ENCODE measurements around the gene USP36. TPM values are rescaled to one million over a fixed set of nuclear protein-coding genes. Genes with fewer than 3 reads are reported as not detected.

Gene USP36
- total and polyA plus RNA-seq, 9 of the 15 experiments (the other 6 are each of a cell fraction or from before 2014, with no cell fraction given) = 6.4 to 72.8 (median 22.5) TPM

DNA sequence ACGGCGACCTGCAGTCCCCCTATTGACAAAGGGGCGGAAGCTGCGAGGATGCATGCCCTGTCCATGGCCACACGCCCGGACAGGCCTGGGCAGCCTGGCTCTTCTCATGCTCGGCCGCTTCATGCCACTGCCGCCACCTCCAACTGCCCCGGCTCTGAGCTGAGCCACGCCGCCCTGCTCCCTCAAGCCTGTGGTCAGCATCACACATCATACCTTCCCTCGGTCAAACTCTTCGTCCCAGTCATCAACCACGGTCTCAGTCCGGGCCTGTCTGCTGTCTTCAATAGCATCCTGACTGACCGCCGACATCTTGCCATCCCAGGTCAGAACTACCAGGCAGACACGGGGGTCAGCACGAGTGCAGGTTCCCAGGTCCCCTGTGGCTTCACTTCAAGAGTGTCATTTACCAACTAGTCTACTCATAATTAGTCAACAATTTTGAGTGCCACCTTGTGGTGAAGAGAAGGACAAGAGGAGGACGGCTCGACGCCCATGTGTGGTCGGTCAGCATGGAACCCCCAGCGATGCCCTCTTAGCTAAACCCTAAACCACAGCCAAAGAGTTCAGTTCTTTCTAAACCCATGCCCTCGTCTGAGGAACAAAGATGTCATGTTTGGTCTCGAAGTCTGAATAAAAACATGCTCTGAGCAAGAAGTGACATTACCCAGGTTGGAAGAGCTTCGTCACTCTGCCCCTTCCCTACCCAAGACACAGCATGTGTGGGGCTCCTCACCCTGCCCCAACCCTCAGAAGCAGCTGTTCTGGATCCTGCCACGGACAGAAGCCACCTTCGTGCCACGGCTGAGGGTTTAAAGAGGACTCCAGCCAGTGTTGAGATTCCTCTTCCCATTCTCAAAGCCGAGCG, 41.7 kb downstream of the USP36 start (continued):
- TF ChIP-seq, protein P1, sequence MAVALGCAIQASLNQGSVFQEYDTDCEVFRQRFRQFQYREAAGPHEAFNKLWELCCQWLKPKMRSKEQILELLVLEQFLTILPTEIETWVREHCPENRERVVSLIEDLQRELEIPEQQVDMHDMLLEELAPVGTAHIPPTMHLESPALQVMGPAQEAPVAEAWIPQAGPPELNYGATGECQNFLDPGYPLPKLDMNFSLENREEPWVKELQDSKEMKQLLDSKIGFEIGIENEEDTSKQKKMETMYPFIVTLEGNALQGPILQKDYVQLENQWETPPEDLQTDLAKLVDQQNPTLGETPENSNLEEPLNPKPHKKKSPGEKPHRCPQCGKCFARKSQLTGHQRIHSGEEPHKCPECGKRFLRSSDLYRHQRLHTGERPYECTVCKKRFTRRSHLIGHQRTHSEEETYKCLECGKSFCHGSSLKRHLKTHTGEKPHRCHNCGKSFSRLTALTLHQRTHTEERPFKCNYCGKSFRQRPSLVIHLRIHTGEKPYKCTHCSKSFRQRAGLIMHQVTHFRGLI (CRISPR knock-in tag; IDR thresholded peaks at IDR 0.05) = no peak
- TF ChIP-seq GABPB1 (CRISPR knock-in tag; IDR thresholded peaks at IDR 0.05) (no peak), ELF4 (CRISPR knock-in tag; IDR thresholded peaks at IDR 0.05) (no peak), ATF1 (CRISPR knock-in tag; IDR thresholded peaks at IDR 0.05) (no peak), ATF1 (tag; IDR thresholded peaks at IDR 0.05) (no peak), SMC3 (conservative IDR thresholded peaks at IDR 0.05; ENCODE audit: insufficient read depth, low read depth, low read length) (0 out of 2 replicates have a peak, but pooled peaks have one; percentile 29), ETS2 (tag; IDR thresholded peaks at IDR 0.05; ENCODE audit: borderline replicate concordance, poor library complexity, severe bottlenecking) (no peak), FOS (IDR thresholded peaks at IDR 0.05; ENCODE audit: extremely low read depth, insufficient read length) (no peak), RBM34 (IDR thresholded peaks at IDR 0.05; ENCODE audit: borderline replicate concordance, insufficient read depth, low read length) (no peak)
- TF ChIP-seq, protein P2, sequence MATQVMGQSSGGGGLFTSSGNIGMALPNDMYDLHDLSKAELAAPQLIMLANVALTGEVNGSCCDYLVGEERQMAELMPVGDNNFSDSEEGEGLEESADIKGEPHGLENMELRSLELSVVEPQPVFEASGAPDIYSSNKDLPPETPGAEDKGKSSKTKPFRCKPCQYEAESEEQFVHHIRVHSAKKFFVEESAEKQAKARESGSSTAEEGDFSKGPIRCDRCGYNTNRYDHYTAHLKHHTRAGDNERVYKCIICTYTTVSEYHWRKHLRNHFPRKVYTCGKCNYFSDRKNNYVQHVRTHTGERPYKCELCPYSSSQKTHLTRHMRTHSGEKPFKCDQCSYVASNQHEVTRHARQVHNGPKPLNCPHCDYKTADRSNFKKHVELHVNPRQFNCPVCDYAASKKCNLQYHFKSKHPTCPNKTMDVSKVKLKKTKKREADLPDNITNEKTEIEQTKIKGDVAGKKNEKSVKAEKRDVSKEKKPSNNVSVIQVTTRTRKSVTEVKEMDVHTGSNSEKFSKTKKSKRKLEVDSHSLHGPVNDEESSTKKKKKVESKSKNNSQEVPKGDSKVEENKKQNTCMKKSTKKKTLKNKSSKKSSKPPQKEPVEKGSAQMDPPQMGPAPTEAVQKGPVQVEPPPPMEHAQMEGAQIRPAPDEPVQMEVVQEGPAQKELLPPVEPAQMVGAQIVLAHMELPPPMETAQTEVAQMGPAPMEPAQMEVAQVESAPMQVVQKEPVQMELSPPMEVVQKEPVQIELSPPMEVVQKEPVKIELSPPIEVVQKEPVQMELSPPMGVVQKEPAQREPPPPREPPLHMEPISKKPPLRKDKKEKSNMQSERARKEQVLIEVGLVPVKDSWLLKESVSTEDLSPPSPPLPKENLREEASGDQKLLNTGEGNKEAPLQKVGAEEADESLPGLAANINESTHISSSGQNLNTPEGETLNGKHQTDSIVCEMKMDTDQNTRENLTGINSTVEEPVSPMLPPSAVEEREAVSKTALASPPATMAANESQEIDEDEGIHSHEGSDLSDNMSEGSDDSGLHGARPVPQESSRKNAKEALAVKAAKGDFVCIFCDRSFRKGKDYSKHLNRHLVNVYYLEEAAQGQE (IDR thresholded peaks at IDR 0.05; ENCODE audit: borderline replicate concordance) = peak; percentile 30; the same call in 1 of the 2 replicates
- TF ChIP-seq, protein P2 (CRISPR knock-in tag; IDR thresholded peaks at IDR 0.05; ENCODE audit: low read depth) = no peak
- TF ChIP-seq, protein P3, sequence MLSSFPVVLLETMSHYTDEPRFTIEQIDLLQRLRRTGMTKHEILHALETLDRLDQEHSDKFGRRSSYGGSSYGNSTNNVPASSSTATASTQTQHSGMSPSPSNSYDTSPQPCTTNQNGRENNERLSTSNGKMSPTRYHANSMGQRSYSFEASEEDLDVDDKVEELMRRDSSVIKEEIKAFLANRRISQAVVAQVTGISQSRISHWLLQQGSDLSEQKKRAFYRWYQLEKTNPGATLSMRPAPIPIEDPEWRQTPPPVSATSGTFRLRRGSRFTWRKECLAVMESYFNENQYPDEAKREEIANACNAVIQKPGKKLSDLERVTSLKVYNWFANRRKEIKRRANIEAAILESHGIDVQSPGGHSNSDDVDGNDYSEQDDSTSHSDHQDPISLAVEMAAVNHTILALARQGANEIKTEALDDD (IDR thresholded peaks at IDR 0.05) = peak; percentile 85

Data from K562 (cell line).